ENCODE data around the gene ARHGAP28. TPM values are rescaled to one million over a fixed set of nuclear protein-coding genes. Genes with fewer than 3 reads are reported as not detected.

ARHGAP28 gene
- polyA plus RNA-seq, 1 experiment, result 5.3 TPM

DNA sequence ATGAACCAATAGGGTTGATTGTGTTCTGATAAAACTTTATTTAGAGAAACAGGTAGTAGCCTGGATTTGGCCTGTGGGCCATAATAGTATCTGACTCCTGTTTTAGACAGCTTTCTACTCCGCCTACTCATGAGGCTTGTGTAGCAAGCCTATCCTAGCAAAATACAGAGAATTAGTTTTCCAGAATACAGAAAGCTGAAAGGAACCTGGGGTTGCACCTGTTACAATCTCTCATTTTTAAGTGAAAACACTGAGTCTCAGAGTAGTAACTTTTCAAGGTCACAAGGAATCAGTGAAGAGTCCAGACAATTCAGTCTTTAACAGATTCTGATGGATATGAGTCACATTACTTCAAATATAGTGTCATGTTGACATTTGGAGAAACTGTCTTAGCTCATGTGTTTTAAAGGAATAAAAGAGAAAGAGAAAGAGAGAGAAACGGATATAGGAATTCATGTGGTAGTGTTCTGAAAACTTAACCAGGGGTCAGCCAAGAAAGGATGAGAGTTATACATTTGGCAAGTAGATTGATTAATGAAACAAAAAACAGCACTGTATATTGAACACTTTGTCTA, 17.0 kb downstream of the ARHGAP28 start:
- no peak for DNase-seq (ENCODE audit: low read depth)
- no peak overlapping the region for H3K4me3 ChIP-seq (ENCODE audit: low read depth, low read length)
- H3K27me3 ChIP-seq (ENCODE audit: control insufficient read depth, insufficient read depth, low read length), result no peaks in the 10 kb centered on the region
- no peaks in the 10 kb centered on the region for H3K36me3 ChIP-seq (ENCODE audit: control insufficient read depth, insufficient read depth, low read length)
- POLR2A ChIA-PET, result no interaction called here
- CTCF ChIA-PET, result interaction anchor here (1.0 kb wide), 1 partner anchor 140 kb away, joined by 3 read pairs; no protein-coding TSS in a partner anchor
- TF ChIP-seq, protein P1, sequence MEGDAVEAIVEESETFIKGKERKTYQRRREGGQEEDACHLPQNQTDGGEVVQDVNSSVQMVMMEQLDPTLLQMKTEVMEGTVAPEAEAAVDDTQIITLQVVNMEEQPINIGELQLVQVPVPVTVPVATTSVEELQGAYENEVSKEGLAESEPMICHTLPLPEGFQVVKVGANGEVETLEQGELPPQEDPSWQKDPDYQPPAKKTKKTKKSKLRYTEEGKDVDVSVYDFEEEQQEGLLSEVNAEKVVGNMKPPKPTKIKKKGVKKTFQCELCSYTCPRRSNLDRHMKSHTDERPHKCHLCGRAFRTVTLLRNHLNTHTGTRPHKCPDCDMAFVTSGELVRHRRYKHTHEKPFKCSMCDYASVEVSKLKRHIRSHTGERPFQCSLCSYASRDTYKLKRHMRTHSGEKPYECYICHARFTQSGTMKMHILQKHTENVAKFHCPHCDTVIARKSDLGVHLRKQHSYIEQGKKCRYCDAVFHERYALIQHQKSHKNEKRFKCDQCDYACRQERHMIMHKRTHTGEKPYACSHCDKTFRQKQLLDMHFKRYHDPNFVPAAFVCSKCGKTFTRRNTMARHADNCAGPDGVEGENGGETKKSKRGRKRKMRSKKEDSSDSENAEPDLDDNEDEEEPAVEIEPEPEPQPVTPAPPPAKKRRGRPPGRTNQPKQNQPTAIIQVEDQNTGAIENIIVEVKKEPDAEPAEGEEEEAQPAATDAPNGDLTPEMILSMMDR (IDR thresholded peaks at IDR 0.05; ENCODE audit: insufficient read depth, low read depth, low read length), result no peak

DNA sequence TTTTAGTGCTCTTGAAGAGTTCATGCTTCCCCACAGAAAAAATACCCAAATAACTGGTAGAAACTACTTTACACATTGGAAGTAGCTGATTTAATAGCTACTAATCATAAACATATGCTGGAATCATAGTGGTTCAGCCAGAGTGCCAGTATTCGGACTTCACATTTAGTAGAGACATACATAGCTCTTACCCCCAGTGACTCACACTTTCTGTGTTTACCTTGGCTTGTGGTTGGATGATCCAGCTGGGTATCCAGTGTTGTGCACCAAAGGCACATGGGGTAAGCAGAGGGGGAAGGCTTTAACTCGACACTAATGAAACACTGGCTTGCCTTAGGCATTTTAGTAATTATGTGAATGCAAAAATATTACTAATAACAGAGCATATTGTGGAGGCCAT, 18.1 kb downstream of the ARHGAP28 start:
- TF ChIP-seq, protein P1 (IDR thresholded peaks at IDR 0.05; ENCODE audit: insufficient read depth, low read depth, low read length), result no peak
- H3K36me3 ChIP-seq (ENCODE audit: control insufficient read depth, insufficient read depth, low read length), result no peaks in the 10 kb centered on the region
- peak; percentile 86 for DNase-seq (ENCODE audit: low read depth)
- CTCF ChIA-PET, result interaction anchor here (0.9 to 1.9 kb wide), 2 partner anchors 88 to 139 kb away, joined by 3 to 5 read pairs; no protein-coding TSS in a partner anchor
- no peak overlapping the region for H3K4me3 ChIP-seq (ENCODE audit: low read depth, low read length)
- no peaks in the 10 kb centered on the region for H3K27me3 ChIP-seq (ENCODE audit: control insufficient read depth, insufficient read depth, low read length)
- POLR2A ChIA-PET, result no interaction called here

DNA sequence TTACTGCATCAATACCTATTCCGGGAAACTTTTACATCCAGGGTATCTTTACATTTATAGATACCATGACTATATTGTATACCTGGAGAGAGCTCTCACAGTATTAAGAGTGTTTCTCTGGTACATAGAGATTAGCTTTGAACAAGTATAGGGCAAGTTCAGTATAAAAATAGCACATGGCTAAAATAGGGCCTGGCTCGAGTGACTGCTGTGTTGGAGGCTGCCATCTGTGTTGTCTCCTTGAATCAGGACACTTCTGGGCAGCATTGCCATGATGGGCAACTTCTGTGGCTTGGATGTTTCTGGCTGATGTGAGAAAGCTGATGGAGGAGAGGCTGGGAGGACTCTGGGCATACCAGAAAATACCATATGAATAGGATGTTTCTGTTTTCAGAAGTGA, 18.7 kb downstream of the ARHGAP28 start:
- TF ChIP-seq, protein P1 (IDR thresholded peaks at IDR 0.05; ENCODE audit: insufficient read depth, low read depth, low read length), result no peak
- POLR2A ChIA-PET, result no interaction called here

DNA sequence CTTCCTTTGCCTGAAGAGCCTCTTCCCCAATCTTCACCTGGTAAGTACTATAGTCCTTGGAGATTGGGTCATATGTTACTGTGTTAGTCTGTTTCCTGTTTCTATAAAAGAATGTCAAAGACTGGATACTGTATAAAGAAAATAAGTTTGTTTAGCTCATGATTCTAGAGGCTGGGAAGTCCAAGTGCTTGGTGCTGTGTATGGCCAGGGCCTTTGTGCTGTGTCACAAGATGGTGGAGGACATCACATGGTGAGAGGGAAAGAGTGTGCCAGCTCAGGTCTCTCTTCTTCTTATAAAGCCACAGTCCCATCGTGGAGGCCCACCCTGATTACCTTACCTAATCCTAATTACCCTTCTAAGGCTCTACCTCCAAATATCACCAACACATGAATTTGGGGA, 20.9 kb downstream of the ARHGAP28 start:
- Histone ChIP-seq H3K36me3 (ENCODE audit: control insufficient read depth, insufficient read depth, low read length) (no peaks in the 10 kb centered on the region), H3K27me3 (ENCODE audit: control insufficient read depth, insufficient read depth, low read length) (no peaks in the 10 kb centered on the region), H3K4me3 (ENCODE audit: low read depth, low read length) (no peak overlapping the region)
- TF ChIP-seq, protein P1 (IDR thresholded peaks at IDR 0.05; ENCODE audit: insufficient read depth, low read depth, low read length), result no peak
- POLR2A ChIA-PET, result no interaction called here
- no peak for DNase-seq (ENCODE audit: low read depth)
- CTCF ChIA-PET, result interaction anchor here (0.6 to 1.0 kb wide), 2 partner anchors 18 to 996 kb away, joined by 3 to 4 read pairs; no protein-coding TSS in a partner anchor

More for the DNA sequence above, 18.7 kb downstream of the ARHGAP28 start:
- Histone ChIP-seq H3K27me3 (ENCODE audit: control insufficient read depth, insufficient read depth, low read length) (no peaks in the 10 kb centered on the region), H3K36me3 (ENCODE audit: control insufficient read depth, insufficient read depth, low read length) (no peaks in the 10 kb centered on the region), H3K4me3 (ENCODE audit: low read depth, low read length) (no peak overlapping the region)
- CTCF ChIA-PET, result interaction anchor here (0.9 to 1.9 kb wide), 2 partner anchors 87 to 138 kb away, joined by 3 to 5 read pairs; no protein-coding TSS in a partner anchor
- no peak for DNase-seq (ENCODE audit: low read depth)

DNA sequence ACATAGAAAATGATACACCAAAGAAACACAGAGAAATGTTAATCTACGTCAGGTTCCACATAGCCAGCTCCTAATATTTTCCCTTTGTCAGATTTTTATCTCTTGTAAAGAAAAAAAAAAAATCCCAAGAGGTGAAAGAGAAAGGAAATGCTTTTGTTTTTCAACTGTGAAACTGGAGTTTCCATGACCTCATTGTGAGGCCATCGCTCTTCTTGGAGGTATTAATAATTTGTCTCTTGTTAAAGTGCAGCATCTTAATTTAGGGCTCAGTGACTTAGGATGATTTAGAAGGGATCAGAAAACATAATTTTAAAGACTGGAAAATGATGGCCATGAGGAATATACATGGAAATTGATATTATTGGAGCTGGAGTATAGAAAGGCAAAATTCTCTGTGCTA, 21.7 kb downstream of the ARHGAP28 start:
- Histone ChIP-seq H3K4me3 (ENCODE audit: low read depth, low read length) (no peak overlapping the region), H3K27me3 (ENCODE audit: control insufficient read depth, insufficient read depth, low read length) (no peaks in the 10 kb centered on the region), H3K36me3 (ENCODE audit: control insufficient read depth, insufficient read depth, low read length) (no peaks in the 10 kb centered on the region)
- DNase-seq (ENCODE audit: low read depth), result no peak
- CTCF ChIA-PET, result no interaction called here
- POLR2A ChIA-PET, result no interaction called here
- TF ChIP-seq, protein P1 (IDR thresholded peaks at IDR 0.05; ENCODE audit: insufficient read depth, low read depth, low read length), result no peak

All from BJ (cell line).